ENCODE measurements around the gene PRKCA.
"Not testable (repeated sequence)": the region's sequence is repeated elsewhere in the genome, so short reads cannot be mapped to it uniquely, and the experiment has no call there.

PRKCA gene

GRCh38 chr17:66290101-66290722 lies 12.2 kb upstream of the PRKCA start:
- DNase-seq (ENCODE audit: low read depth), result no peak

- no peak for DNase-seq (ENCODE audit: low read depth)
These were observed 10.1 kb upstream of the PRKCA start for GRCh38 chr17:66292353-66292752.

- no peak for DNase-seq (ENCODE audit: low read depth)
These were observed 6.1 kb upstream of the PRKCA start for GRCh38 chr17:66296289-66296725.

GRCh38 chr17:66297443-66297842 lies 5.0 kb upstream of the PRKCA start:
- DNase-seq (ENCODE audit: low read depth), result not testable (repeated sequence)

- DNase-seq (ENCODE audit: low read depth), result no peak
These were observed 2.7 kb upstream of the PRKCA start for GRCh38 chr17:66299711-66300110.

GRCh38 chr17:66300956-66301355 lies 1.5 kb upstream of the PRKCA start:
- no peak for DNase-seq (ENCODE audit: low read depth)

GRCh38 chr17:66301367-66301863 lies 998 bp upstream of the PRKCA start:
- DNase-seq (ENCODE audit: low read depth), result no peak

GRCh38 chr17:66302761-66303626 lies 581 bp downstream of the PRKCA start:
- peak; percentile 52 for DNase-seq (ENCODE audit: low read depth)

GRCh38 chr17:66304304-66305174 lies 2.1 kb downstream of the PRKCA start:
- DNase-seq (ENCODE audit: low read depth), result no peak

GRCh38 chr17:66306446-66306845 lies 4.0 kb downstream of the PRKCA start:
- DNase-seq (ENCODE audit: low read depth), result peak; percentile 54

GRCh38 chr17:66307257-66307656 lies 4.8 kb downstream of the PRKCA start:
- no peak for DNase-seq (ENCODE audit: low read depth)

GRCh38 chr17:66308856-66309255 lies 6.4 kb downstream of the PRKCA start:
- DNase-seq (ENCODE audit: low read depth), result no peak

GRCh38 chr17:66309793-66310192 lies 7.4 kb downstream of the PRKCA start:
- no peak for DNase-seq (ENCODE audit: low read depth)

- no peak for DNase-seq (ENCODE audit: low read depth)
These were observed 8.2 kb downstream of the PRKCA start for GRCh38 chr17:66310528-66311148.

GRCh38 chr17:66312912-66313311 lies 10.5 kb downstream of the PRKCA start:
- DNase-seq (ENCODE audit: low read depth), result no peak

- no peak for DNase-seq (ENCODE audit: low read depth)
These were observed 10.9 kb downstream of the PRKCA start for GRCh38 chr17:66313325-66313724.

GRCh38 chr17:66313995-66314659 lies 11.7 kb downstream of the PRKCA start:
- no peak for DNase-seq (ENCODE audit: low read depth)

GRCh38 chr17:66317629-66318028 lies 15.2 kb downstream of the PRKCA start:
- DNase-seq (ENCODE audit: low read depth), result no peak

- no peak for DNase-seq (ENCODE audit: low read depth)
These were observed 16.8 kb downstream of the PRKCA start for GRCh38 chr17:66319226-66319625.

- peak; percentile 62 for DNase-seq (ENCODE audit: low read depth)
These were observed 20.4 kb downstream of the PRKCA start for GRCh38 chr17:66322764-66323163.

- not testable (repeated sequence) for DNase-seq (ENCODE audit: low read depth)
These were observed 22.1 kb downstream of the PRKCA start for GRCh38 chr17:66324381-66325004.
